GM12878 (cell line): ENCODE data around the gene DLG2.

Experiments
- CTCF ChIP-seq, 3 experiments: IDR thresholded peaks in 2 of 3; conservative IDR thresholded peaks in 1 of 3; 2 replicates each; pipeline ENCODE4 v1.5.1; 2011; ENCODE audit warnings: low read depth in 3 of 3, low read length in 3 of 3, mild to moderate bottlenecking in 3 of 3, control low read depth in 2 of 3, moderate library complexity in 2 of 3, inconsistent platforms in 1 of 3, mixed read lengths in 1 of 3; ENCODE audit not compliant: control insufficient read depth in 2 of 3, insufficient read depth in 1 of 3; ENCODE audit errors: extremely low read depth in 1 of 3
- EP300 ChIP-seq, 2 experiments: fragments of 150-350 bp in 1 of 2; IDR thresholded peaks; 2 replicates each; pipeline ENCODE4 v1.6.1; 2011 to 2012; ENCODE audit warnings: low read depth in 2 of 2, low read length in 2 of 2, borderline replicate concordance in 1 of 2, improper control_type of control experiment in 1 of 2, inconsistent platforms in 1 of 2; ENCODE audit not compliant: control insufficient read depth in 1 of 2
- MAX ChIP-seq: IDR thresholded peaks from 2 replicates; pipeline ENCODE4 v1.6.1; 2012; ENCODE audit warnings: low read depth, low read length, improper control_type of control experiment
- MXI1 ChIP-seq: fragments of 150-350 bp; IDR thresholded peaks from 2 replicates; pipeline ENCODE4 v1.6.1; 2011; ENCODE audit warnings: low read depth, mild to moderate bottlenecking, inconsistent platforms, low read length, improper control_type of control experiment
- MYC ChIP-seq: IDR thresholded peaks from 2 replicates; pipeline ENCODE4 v1.6.1; 2011; ENCODE audit warnings: mild to moderate bottlenecking, low read length, moderate library complexity, inconsistent platforms; ENCODE audit not compliant: insufficient read depth, insufficient replicate concordance, insufficient read length, severe bottlenecking
- NRF1 ChIP-seq: conservative IDR thresholded peaks from 2 replicates; pipeline ENCODE4 v1.6.1; 2011; ENCODE audit warnings: mild to moderate bottlenecking, low read depth, low read length, improper control_type of control experiment
- POLR2AphosphoS2 ChIP-seq: IDR thresholded peaks from 2 replicates; pipeline ENCODE4 v1.6.1; 2011; ENCODE audit warnings: low read depth, mild to moderate bottlenecking, low read length, improper control_type of control experiment, moderate library complexity
- POLR2AphosphoS5 ChIP-seq: IDR thresholded peaks from 2 replicates; pipeline ENCODE4 v1.6.1; 2011; ENCODE audit warnings: mild to moderate bottlenecking, low read length, inconsistent platforms
- TAF1 ChIP-seq: IDR thresholded peaks from 2 replicates; pipeline ENCODE4 v1.6.1; 2011; ENCODE audit warnings: mild to moderate bottlenecking, low read depth, low read length, borderline replicate concordance

- TF ChIP-seq POLR2AphosphoS5 = no peak
- no peak for TF ChIP-seq MXI1
- TF ChIP-seq MYC = no peak
- TF ChIP-seq CTCF (IDR thresholded peaks at IDR 0.05 in 2 of 3, conservative IDR thresholded peaks at IDR 0.05 in 1 of 3; ENCODE audit: control insufficient read depth in 2 of 3, extremely low read depth in 1 of 3, insufficient read depth in 1 of 3, low read depth in 3 of 3, low read length in 3 of 3) = no peak
- TF ChIP-seq TAF1 = no peak
- no peak for TF ChIP-seq POLR2AphosphoS2
- TF ChIP-seq NRF1 = no peak
- no peak for TF ChIP-seq EP300 (IDR thresholded peaks at IDR 0.05; ENCODE audit: borderline replicate concordance in 1 of 2, control insufficient read depth in 1 of 2, low read depth in 2 of 2, low read length in 2 of 2)
- TF ChIP-seq MAX = no peak
Measured at GRCh38 chr11:83908298-83908856, 1718.8 kb downstream of the DLG2 start.
